ENCODE measurements around the gene TUBB4B. TPM values are rescaled to one million over a fixed set of nuclear protein-coding genes. Genes with fewer than 3 reads are reported as not detected.

Gene TUBB4B
- total RNA-seq, 1 donor from 2014 or later: 245 TPM

DNA sequence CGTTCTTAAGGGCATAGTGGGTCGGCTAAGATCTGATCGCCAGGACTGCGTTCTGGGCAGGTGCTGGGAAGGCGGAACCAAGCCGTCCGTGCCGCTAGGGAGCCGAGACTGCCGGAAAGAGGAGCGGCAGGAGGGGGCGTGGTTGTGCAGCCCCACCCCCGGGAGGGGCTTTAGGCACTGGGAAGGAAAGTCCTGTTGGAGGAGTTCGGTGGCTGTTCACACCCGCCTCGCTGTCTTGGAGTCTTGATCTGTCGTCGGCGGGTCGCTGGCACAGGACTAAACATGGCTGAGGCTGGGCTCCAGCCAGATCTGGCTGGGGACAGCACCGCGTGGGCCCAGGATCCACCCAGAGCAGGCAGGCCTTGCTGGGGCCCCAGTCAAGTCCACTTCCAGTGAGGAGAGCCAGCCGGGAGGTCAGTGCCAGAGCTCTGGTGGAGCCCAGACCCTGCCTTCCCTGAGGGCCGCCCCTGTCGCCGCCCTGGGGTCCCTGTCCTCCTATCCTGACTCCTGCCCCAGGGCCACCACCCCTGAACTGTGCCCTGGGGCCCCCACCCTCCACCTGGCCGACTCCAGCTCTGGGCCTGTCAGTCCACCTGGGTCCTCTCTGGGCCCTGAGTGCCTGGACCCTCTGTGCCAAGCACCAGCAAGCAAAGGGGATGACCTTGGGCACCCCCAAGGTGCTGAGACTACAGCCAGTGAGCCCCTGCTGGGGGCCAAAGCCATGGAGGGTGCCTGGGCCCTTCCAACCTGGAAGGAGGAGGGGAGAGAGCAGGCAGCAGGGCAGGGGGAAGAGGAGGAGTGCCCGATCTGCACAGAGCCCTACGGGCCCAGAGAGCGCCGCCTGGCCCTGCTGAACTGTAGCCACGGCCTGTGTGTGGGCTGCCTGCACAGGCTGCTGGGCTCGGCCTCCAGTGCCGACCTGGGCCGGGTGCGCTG is 23.5 kb upstream of the TUBB4B start:
- no peak for DNase-seq (ENCODE audit: low spot score, unreplicated experiment)
- no peak overlapping the region for H3K4me3 Mint-ChIP-seq (ENCODE audit: low read depth)
- H3K27ac Mint-ChIP-seq: no peak overlapping the region
- peaks cover 10% of the 10 kb centered on the region for H3K4me1 Mint-ChIP-seq (ENCODE audit: low read depth)
- no peaks in the 10 kb centered on the region for H3K27me3 Mint-ChIP-seq
- no peaks in the 10 kb centered on the region for H3K9me3 Mint-ChIP-seq (ENCODE audit: low read depth)
- TF ChIP-seq, protein P1, sequence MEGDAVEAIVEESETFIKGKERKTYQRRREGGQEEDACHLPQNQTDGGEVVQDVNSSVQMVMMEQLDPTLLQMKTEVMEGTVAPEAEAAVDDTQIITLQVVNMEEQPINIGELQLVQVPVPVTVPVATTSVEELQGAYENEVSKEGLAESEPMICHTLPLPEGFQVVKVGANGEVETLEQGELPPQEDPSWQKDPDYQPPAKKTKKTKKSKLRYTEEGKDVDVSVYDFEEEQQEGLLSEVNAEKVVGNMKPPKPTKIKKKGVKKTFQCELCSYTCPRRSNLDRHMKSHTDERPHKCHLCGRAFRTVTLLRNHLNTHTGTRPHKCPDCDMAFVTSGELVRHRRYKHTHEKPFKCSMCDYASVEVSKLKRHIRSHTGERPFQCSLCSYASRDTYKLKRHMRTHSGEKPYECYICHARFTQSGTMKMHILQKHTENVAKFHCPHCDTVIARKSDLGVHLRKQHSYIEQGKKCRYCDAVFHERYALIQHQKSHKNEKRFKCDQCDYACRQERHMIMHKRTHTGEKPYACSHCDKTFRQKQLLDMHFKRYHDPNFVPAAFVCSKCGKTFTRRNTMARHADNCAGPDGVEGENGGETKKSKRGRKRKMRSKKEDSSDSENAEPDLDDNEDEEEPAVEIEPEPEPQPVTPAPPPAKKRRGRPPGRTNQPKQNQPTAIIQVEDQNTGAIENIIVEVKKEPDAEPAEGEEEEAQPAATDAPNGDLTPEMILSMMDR (IDR thresholded peaks at IDR 0.05; ENCODE audit: unreplicated experiment): no peak
- H3K36me3 Mint-ChIP-seq (ENCODE audit: insufficient read depth): peaks cover 3% of the 10 kb centered on the region

DNA sequence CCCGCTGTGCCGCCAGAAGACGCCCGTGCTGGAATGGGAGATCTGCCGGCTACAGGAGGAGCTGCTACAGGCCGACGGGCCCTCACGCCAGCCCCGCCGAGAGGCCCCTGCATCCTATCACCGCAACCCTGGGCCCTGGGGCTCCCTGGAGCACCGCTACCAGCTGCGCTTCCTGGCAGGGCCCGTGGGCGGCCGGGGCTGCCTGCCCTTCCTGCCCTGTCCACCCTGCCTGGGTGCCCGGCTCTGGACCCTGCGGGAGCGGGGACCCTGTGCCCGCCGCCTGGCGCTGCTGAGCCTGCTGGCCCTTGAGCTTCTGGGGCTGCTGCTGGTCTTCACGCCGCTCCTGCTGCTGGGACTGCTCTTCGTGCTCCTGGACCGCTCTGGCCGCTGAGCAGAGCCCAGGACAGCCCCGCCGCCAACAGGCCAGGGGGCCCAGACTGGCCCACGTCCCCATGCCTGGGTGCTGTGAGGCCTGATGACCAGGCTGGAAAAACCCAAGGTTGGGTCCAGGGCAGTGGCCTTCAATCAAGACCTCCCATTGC is 22.8 kb upstream of the TUBB4B start:
- Mint-ChIP-seq H3K4me3 (ENCODE audit: low read depth) (peak overlapping the region; percentile 53), H3K27me3 (no peaks in the 10 kb centered on the region), H3K36me3 (ENCODE audit: insufficient read depth) (peaks cover 3% of the 10 kb centered on the region), H3K27ac (peak overlapping the region; percentile 92), H3K9me3 (ENCODE audit: low read depth) (no peaks in the 10 kb centered on the region), H3K4me1 (ENCODE audit: low read depth) (peaks cover 10% of the 10 kb centered on the region)
- no peak for DNase-seq (ENCODE audit: low spot score, unreplicated experiment)
- TF ChIP-seq, protein P1 (IDR thresholded peaks at IDR 0.05; ENCODE audit: unreplicated experiment): no peak

DNA sequence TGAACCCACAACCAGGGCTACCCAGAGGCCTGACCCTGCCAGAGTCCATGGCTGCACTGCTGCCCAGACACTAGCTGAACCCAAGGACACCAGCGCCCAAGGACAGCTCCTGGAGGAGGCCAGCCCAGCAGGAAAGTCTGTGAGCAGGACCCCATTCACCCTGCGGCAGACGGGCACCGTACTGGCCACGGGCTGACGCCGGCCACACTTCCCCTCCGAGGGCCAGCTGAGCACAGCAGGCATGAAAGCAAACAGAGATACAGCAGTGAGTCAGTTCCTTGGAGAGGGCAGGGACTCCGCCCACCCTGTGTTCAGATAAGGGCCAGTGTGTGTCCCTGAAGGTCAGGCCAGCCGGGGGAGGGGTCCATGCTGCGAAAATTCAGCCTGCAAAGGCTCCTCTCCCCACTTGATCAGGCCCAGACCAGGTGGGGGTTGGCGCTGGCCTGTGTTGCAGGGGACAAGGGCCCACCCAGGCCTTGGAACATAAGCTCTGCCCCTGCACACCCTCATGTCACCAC is 22.3 kb upstream of the TUBB4B start:
- peaks cover 3% of the 10 kb centered on the region for H3K36me3 Mint-ChIP-seq (ENCODE audit: insufficient read depth)
- H3K9me3 Mint-ChIP-seq (ENCODE audit: low read depth): no peaks in the 10 kb centered on the region
- peak overlapping the region; percentile 92 for H3K27ac Mint-ChIP-seq
- H3K4me3 Mint-ChIP-seq (ENCODE audit: low read depth): peak overlapping the region; percentile 53
- H3K27me3 Mint-ChIP-seq: no peaks in the 10 kb centered on the region
- DNase-seq (ENCODE audit: low spot score, unreplicated experiment): no peak
- H3K4me1 Mint-ChIP-seq (ENCODE audit: low read depth): peaks cover 10% of the 10 kb centered on the region
- TF ChIP-seq, protein P1 (IDR thresholded peaks at IDR 0.05; ENCODE audit: unreplicated experiment): no peak

DNA sequence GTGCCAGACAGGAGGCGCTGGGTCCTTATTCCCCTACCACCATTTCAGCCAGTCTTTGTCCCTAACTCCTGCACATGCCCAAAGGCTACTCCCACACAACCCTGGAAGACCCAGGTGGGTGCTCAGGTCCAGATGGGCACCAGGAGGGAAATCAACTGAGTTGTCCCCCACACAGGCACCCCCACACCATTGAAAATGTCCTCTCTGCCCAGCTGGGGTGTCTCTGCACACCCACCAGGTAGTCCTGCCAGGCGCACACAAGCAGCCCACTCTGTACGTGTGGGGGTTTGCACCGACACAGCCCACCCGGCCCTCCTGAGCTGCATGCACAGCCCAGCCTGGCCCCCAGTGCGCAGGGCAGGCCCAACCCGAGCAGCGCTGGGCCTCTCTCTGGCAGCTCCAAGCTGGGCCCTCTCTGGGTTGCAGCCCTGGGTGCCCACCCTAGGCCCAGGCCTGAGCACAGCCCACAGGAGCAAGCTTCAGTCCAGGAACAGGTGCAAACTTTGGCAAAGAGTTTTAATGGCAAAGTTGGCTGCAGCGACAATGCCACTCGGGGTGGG is 21.2 kb upstream of the TUBB4B start:
- DNase-seq (ENCODE audit: low spot score, unreplicated experiment): no peak
- TF ChIP-seq, protein P1 (IDR thresholded peaks at IDR 0.05; ENCODE audit: unreplicated experiment): no peak
- no peaks in the 10 kb centered on the region for H3K9me3 Mint-ChIP-seq (ENCODE audit: low read depth)
- peaks cover 3% of the 10 kb centered on the region for H3K36me3 Mint-ChIP-seq (ENCODE audit: insufficient read depth)
- H3K4me3 Mint-ChIP-seq (ENCODE audit: low read depth): peak overlapping the region; percentile 16
- peaks cover 10% of the 10 kb centered on the region for H3K4me1 Mint-ChIP-seq (ENCODE audit: low read depth)
- H3K27me3 Mint-ChIP-seq: no peaks in the 10 kb centered on the region
- H3K27ac Mint-ChIP-seq: no peak overlapping the region
